Glomerular endothelial cell (primary cell): ENCODE measurements around the gene TRIML2. TPM values are rescaled to one million over a fixed set of nuclear protein-coding genes. Genes with fewer than 3 reads are reported as not detected.
"Not testable (repeated sequence)": the region's sequence is repeated elsewhere in the genome, so short reads cannot be mapped to it uniquely, and the experiment has no call there.

Experiments
- DNase-seq: peaks from one replicate; pipeline ENCODE4 v3.0.0-alpha.2; 2011; ENCODE audit warnings: low read depth, low spot score; ENCODE audit errors: extremely low read depth
- total RNA-seq: library from RNA; depleted of rRNA; stranded (reverse); fragments of >200 nt; gene quantifications from 2 replicates; pipeline ENCODE4 v1.2.3, GENCODE V29; 2015

Gene TRIML2
- total RNA-seq, 1 donor from 2014 or later: 9.6 TPM

DNA sequence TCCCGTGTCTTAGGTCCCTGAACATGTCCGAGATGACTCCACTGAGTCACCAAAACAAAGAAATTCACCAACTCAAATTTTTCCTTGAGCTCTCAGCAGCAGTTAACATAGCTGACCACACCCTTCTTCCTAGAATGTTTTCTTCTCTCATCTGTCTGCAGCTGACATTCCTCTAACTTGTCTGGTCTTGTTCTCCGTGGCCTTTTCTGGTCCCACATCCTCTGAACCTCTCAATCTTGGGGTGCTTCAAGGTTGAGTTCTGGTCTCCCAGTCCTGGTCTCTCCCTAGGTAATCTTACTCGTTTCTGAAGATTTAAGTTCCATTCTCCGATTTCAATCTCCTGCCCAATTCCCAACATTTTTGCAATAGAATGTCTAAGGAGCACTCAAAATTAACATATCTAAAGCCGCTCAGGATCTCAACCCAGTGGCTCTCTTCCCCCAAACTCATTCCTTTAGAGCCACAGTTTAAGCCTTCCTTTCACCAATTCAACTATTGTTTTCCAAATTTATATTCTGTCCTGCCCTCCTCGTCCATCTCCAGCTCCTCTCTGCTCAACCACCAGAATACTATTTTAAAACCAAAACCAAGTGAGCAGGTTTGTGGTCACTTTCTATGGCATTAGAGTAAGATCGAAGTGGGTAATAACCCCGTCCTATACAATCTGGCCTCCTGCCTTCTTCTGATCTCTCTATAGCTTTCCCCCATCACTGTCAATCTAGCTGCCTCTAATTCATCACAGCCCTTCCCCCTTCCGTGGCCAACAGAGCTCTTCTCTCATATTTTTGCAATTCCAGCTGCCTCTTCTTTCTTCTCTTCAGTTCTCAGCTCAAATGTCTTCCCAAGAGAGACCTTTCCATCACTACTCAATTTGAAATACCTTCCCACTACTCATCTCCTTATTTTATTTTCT lies 1.2 kb downstream of the TRIML2 start:
- no peak for DNase-seq

- DNase-seq: no peak
These were observed 2.9 kb downstream of the TRIML2 start for GRCh38 chr4:188106454-188106853.

- DNase-seq: no peak
These were observed 16.6 kb downstream of the TRIML2 start for GRCh38 chr4:188092824-188093223.

DNA sequence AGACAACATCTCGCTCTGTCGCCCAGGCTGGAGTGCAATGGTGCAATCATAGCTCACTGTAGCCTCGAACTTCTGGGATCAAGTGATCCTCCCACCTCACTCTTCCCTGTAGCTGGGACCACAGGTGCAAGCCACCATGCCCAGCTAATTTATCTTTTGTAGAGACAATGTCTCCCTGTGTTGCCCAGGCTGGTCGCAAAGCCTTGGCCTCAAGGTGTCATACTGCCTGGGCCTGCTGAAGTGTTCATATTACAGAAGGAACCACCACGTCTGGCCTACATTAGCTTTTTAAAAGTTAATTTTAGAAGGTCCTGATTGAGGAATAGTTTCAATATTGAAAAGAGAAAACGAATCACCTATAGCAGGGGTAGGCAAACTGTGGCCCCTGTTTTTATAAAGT lies 22.5 kb downstream of the TRIML2 start:
- DNase-seq: no peak

GRCh38 chr4:188082796-188083195 lies 26.6 kb downstream of the TRIML2 start:
- DNase-seq: no peak

DNA sequence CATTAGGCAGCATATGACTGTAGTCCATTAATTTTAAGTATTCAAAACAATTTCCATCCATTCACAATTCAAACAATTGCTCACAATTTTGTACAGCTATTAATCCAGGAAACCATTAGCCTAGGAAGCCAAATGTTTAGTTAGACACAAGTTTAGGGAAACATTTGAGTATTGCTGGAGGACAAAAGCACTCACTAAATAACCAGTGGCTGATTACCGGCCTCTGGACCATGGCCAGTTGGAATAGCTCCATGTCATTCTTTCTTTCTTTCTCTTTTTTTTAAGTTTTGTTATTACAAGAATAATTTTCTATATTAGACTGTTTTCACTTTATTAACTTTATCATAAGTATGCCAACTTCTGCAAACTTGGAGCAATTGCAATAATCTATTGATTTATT lies 31.3 kb downstream of the TRIML2 start:
- no peak for DNase-seq

DNA sequence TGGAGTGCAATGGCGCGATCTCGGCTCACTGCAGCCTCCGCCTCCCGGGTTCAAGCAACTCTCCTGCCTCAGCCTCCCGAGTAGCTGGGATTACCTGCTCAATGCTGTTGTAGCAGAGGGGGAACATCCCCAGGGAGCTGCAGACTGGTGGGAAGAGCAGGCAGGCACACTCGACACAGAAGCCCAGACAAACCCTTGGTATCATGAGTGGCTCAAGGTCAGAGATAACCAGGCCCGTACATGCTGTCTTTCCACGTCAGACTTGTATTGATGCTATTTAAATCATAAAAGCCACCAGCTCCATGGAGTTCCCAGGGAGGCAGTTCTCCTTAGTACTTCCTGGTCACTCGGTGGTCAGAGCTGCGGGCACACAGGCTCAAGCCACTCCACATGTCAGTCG lies 33.2 kb downstream of the TRIML2 start:
- DNase-seq: no peak

GRCh38 chr4:188061083-188061482 lies 48.3 kb downstream of the TRIML2 start:
- no peak for DNase-seq

DNA sequence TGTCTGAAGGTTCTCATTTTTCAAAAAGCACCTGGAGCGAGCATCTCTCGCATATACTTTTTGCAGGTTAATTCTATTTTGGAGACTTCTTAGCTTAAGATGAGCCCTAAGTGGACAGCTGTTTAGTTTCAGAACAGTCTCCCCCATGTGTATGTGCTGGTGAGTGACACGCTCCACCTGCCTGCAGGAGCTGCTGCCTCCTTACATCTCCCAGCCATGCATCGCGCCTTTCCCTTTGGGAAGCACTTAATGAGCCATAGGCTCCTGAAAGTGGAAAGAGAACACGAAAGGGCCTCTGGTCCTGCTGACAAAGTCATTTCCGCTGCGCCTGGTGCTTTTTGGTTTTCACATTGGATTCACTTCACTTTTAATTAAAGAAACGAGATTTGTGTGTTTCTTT lies 56.1 kb downstream of the TRIML2 start:
- no peak for DNase-seq

DNA sequence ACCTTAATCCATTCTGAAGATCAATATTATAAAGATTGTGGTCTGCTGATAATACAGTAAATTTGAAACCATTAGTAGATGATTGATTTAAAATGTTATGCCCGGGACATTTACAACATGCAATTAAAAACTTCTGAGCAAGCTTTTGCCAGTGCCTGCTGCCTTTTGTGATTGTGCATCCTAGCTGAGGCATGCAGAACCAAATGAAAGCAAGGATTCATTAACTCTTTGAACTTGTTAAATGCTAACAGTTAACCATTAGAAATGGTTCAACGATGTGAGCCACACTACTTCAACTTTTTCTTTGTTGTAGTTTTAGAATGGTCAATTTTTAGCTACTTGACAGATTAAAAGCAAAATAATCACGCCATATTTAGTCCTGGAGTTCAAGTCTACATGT lies 62.7 kb downstream of the TRIML2 start:
- DNase-seq: no peak

DNA sequence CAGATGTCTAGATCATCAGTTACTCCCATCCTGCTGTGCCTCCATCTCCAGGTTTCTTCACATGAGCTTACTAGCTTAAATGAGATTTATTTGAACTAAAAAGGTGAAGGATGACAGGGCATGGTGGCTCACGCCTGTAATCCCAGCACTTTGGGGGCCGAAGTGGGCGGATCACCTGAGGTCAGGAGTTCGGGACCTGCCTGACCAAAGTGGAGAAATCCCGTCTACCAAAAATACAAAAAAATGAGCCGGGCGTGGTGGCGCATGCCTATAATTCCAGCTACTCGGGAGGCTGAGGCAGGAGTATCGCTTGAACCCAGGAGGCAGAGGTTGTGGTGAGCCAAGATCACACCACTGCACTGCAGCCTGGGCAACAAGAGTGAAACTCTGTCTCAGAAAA lies 63.9 kb downstream of the TRIML2 start:
- not testable (repeated sequence) for DNase-seq

- no peak for DNase-seq
These were observed 66.2 kb downstream of the TRIML2 start for GRCh38 chr4:188043154-188043553.

- no peak for DNase-seq
These were observed 67.2 kb downstream of the TRIML2 start for GRCh38 chr4:188042191-188042590.

- no peak for DNase-seq
These were observed 67.7 kb downstream of the TRIML2 start for GRCh38 chr4:188041721-188042120.

Other genes starting within 250 kb of the TRIML2 start
- gene ZFP42, start 113.8 kb downstream of the TRIML2 start, total RNA-seq: 0.63 and 0.93 TPM in 2 replicates
- gene TRIML1, start 29.8 kb upstream of the TRIML2 start, total RNA-seq: 0.48 and 0.70 TPM in 2 replicates